CMK (cell line): ENCODE results near the gene ZSCAN4.

Source experiments
- DNase-seq: peaks from one replicate; pipeline ENCODE4 v3.0.0-alpha.2; 2010; ENCODE audit warnings: low read depth

The ZSCAN4 gene, protein sequence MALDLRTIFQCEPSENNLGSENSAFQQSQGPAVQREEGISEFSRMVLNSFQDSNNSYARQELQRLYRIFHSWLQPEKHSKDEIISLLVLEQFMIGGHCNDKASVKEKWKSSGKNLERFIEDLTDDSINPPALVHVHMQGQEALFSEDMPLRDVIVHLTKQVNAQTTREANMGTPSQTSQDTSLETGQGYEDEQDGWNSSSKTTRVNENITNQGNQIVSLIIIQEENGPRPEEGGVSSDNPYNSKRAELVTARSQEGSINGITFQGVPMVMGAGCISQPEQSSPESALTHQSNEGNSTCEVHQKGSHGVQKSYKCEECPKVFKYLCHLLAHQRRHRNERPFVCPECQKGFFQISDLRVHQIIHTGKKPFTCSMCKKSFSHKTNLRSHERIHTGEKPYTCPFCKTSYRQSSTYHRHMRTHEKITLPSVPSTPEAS

DNA sequence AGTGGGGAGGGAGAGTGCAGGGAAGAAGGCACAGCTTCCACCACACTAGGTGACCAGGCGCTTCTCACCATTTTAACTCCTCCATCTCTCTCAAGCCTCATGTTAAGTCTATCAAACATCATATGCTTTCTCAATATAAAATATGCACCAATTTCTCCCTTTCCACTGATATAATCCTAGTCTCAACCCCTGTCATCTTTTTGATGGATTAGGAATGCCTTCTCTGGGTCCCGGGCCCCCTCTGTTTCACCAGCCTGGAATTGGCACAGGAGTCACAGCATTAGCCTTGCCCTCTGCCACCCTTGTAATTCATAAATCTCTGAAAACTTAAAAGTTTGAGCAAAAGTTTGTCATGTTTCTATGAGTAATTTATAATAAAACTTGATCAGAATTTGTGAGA is at the start of gene ZSCAN4:
TSS of gene ZSCAN4 (plus strand) at position 301 of the 400 bp plus-strand sequence. CDS start 7,211 bp downstream, outside the sequence.
- DNase-seq: no peak

DNA sequence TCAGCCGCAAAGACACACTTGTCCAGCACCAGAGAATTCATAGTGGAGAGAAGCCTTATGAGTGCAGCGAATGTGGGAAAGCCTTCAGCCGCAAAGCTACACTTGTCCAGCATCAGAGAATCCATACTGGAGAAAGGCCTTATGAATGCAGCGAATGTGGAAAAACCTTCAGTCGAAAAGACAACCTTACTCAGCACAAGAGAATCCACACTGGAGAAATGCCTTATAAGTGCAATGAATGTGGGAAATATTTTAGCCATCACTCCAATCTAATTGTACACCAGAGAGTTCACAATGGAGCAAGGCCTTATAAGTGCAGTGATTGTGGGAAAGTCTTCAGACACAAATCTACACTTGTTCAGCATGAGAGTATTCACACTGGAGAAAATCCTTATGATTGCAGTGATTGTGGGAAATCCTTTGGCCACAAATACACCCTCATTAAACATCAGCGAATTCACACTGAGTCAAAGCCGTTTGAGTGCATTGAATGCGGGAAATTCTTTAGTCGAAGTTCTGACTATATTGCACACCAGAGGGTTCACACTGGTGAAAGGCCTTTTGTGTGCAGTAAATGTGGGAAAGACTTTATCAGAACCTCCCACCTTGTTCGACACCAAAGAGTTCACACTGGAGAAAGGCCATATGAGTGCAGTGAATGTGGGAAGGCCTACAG is 47.9 kb upstream of the ZSCAN4 start:
- no peak for DNase-seq

DNA sequence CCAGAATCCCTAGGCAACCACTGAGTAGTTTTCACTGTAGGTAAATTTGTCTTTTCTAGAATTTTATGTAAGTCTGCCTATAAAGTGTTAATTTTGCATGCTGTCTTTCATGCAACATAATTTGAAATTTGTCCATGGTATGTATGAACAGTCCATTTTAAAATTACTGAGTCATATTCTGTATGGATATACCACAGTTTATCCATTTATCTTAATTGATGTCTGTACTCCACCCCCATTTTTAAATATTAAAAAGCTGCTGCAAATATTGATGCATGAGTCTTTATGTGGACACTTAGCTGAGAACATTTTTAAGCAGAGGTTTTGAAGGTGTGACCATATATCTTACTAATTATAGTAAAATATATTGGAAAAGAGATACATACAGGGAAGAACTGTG is 45.6 kb upstream of the ZSCAN4 start:
- no peak for DNase-seq

DNA sequence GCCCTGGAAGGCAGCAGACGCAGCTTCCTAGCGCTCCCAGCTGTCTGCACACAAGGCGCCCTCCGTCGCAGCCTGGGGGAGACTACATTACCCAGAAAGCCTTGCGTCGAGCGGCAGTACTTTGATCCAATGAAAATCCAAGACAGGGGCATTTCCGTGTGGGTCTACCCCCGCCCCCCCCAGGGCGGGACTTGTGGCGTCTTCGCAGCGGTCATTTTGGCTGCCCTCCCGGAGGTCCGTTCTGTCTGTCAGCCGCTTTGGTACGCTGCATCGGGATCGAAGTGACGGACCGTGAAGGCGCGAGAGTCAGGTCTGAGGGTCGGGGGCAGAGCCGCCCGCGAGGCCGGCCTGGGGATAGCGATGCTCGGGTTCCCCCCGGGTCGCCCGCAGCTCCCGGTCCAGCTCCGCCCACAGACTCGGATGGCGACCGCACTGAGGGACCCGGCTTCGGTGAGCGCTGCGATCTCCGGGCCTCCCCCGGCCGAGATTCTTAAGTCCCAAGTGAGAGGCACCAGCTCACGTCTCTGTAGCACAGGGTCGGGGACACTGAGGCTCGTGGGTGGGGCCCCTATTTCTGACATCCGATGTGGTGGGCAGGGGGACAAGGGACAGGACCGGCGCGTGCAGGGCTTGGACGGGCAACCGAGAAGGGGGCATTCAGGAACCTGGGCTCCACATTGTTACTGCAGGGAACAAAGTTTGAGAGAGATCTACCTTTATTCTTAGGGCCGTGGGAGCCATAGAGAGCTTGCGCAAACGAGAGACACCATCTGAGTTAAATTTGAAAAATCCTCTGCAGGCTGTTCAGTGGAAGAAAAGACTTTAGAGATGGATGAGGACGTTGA is 35.5 kb upstream of the ZSCAN4 start, which contains the start of gene ZNF211:
TSS of gene ZNF211 (plus strand) at position 182 of the 845 bp plus-strand sequence. CDS start at position 361, 179 bp downstream.
- peak; percentile 84 for DNase-seq

DNA sequence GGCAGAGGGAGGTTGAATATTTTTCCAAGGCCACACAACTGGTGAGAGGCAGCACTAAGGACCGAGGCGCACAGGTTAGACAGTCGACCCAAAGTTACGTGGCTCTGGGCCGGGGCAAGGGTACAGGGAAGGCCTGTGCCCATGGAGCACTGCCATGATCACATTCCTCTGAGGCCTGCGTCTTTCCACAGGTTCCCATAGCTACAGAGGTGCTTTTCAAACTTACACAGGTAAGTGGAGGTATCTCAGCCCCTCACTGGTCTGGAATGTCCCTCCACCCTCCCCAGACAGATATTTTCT is 35.0 kb upstream of the ZSCAN4 start:
- no peak for DNase-seq

DNA sequence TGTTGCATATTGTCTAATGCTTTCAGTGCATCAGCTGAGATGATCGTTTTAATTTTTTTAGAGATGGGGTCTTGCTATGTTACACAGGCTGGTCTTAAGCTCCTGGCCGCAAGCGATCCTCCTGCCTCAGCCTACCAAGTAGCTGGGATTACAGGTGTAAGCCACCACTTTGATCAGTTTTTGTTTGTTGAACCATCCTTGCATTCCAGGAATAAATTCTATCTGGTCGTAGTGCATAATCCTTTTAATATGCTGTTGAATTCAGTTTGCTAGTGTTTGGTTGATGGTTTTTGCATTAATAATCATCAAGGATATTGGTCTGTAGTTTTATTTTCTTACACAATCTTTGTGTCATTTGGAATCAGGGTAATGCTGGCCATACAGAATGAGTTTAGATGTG is 31.4 kb upstream of the ZSCAN4 start:
- DNase-seq: no peak

DNA sequence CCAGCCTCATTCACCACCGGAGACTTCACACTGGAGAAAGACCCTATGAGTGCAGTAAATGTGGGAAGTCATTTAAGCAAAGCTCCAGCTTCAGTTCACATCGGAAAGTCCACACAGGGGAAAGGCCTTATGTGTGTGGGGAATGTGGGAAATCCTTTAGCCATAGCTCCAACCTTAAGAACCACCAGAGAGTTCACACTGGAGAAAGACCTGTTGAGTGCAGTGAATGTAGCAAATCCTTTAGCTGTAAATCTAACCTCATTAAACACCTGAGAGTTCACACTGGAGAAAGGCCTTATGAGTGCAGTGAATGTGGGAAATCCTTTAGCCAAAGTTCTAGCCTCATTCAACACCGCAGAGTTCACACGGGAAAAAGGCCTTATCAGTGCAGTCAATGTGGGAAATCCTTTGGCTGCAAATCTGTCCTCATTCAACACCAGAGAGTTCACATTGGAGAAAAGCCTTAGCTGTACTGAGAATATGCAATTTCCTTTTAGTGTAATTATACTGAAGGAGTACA is 27.0 kb upstream of the ZSCAN4 start:
- no peak for DNase-seq

DNA sequence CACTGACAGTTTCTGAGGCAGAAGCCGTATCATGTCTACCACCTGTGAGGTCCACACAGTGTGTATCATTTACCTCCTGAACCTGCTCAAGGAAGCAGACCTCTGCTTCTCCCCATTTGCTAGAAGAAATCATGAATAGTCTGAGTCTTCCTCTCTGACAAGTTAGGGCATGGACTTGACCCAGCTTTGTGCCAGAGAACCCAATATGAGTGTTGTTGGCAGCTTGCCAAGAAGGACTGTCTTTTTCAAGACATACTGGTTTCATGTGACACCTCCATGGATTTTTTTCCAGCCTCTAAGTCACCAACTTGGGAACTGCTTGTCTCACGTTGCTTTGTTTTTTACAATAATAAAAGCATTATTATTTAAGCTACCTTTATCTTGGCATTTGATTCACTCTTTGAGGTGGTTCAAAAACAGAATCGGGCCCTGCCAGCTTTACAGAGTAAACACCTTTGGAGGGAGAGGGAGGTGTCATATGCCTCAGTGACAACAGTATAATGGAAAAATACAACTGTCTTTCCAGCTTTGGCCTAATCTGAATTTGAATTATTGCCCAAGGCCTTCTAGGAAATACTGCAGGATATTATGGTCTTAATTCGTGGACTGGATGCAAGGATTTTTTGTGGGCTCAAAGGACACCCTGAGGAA is 26.2 kb upstream of the ZSCAN4 start:
- DNase-seq: no peak

DNA sequence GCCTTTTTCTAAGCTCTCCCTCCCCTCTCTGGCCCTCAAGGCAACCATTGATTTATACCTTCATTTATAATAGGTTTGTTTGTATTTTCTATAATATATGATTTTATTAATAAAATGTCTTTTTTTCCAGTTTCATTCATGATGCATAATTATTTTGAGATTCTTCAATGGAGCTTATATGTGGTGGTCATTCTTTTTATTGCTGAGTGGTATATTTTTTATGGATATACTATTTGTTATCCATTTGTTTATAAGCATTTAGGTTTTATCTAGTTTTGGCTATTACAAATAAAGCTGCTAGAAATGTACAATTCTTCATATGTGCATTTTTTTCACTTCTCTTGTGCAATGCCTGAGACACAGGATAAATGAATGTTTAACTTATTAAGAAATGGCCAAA is 25.0 kb upstream of the ZSCAN4 start:
- DNase-seq: no peak

DNA sequence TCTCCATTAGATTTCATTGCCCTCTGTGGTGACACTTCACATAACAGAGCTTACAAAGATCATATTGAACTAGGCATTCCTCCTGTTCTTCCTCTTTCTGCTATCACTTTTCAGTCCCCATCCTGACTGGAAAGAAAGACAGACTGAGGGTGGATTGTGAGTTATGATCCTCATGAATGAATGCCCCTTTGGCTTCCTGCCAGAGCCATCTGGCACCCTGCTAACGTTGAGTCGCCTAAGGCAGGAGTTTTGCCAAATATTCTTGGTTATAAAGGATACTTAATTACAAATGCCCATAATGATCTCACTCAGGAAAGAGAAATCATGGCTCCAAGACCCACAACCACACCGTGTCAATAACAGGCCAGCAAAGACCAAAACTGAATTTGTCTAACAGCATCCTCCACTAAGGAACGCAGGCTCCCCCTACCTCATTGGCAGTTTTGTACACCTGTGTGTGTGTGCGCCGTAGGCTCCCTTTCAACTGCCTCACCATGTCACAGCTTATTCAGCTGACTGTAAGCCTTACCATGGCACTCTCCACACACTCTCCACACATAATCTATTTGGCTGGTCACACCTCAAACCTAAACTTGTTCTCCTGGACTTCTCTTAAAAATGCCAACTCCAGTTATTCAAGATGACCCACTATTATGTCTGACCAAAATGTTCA is 20.3 kb upstream of the ZSCAN4 start:
- DNase-seq: no peak

DNA sequence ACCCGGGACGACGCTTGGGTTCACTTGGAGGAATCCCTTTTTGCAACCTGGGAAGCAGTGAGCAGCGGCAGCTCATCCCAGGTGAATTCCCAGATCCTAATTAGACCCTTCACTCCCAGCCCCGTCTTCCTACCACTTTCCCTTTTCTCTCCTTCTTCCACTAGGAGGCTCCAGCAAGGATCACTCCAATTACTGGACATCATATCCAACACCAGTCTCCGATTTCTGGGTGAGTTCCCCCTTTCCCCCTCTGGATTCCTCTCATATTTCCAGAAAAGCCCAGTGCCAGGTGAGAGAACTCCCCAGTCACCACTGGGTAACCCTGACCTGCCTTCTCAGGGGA is 17.1 kb upstream of the ZSCAN4 start:
- DNase-seq: no peak

DNA sequence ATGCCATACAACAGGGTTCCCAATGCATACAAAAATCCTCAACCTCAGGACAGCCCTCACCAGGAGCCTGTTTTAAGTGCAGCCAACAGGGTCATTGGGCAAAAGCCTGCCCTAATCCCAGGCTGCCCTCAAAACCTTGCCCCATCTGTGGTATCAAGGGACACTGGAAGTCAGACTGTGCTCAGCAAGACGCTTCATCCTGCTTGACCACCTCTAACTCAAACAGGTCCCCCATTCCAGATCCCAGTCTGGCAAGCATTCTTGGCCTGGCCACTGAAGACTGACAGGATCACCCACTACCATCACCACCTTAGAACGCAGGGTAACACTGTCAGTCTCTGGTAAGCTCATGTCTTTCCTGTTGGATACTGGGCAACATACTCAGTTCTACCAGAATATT is 15.0 kb upstream of the ZSCAN4 start:
- no peak for DNase-seq

DNA sequence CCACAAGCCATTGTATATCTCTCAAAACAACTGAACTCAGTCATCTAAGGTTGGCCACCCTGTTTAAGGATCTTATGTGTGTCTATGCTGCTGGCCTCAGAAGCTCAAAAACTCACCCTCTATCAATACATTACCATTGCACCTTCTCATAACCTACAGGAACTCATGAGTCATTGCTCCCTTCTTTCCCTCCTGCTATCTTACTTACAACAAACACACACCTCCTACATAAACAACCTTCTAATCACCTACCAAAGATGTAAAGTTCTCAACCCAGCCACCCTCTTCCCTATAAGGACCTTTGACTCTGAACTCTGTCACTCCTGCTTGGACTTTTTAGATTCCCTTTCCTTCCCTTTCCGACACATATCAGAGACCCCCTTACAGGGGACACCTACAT is 13.3 kb upstream of the ZSCAN4 start:
- DNase-seq: no peak

DNA sequence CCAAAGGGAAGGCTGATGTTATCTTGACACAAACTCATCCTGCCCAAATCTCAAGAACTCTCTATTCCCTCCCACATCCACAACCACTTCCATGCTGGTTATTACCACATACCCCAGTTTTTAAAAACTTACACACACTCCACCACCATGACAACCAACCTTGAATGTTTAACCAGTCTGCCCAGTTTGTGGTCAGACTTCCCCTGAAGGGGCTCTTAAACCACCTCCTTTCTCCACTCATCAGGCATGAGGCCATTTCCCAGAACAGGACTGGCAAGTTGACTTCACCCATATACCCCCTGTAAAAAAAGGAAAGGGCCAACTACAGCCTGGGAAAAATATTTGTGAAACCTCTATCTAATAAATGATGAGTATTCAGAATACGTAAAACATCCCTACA is 12.4 kb upstream of the ZSCAN4 start:
- no peak for DNase-seq

DNA sequence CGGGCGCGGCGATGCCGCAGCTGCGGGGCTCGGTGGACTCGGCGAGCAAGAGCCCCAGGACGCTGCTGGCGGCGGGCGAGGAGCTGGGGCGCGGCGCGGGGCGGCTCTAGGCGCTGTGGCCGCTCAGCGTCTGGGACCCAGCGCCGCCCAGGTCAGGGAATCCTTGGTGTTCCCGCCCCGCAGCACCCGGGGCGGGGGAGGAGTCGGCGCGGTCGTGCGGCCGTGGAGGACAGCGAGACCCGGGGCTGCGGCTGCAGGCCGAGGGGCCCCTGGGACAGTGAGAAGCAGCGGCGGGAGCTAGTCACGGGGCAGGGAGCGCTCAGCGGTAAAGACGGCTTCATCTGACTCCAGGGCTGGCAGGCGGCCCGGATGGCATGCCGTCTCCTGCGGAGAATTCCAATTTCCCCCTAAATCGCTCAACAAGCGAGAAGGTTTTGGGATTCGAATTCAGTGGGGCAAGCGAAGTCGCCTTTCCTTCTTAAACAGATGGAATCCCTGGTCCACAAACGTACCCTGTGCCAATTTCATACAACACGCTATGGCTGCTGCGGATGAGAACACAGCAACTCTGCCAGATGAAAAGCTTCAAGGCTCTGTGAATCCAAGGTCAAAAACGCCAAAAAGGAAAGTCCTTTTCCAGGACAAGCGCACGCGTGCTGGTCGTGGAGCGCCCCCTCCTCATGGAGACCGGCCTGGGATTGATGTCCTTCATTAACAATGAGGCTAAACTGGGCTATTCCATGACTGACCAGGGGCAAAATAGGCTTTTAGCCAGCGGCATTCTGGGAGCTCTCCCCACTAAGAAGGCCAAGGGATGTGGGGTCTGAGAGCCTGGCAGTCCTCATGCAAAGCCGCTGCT is 4.2 kb upstream of the ZSCAN4 start:
- DNase-seq: no peak

DNA sequence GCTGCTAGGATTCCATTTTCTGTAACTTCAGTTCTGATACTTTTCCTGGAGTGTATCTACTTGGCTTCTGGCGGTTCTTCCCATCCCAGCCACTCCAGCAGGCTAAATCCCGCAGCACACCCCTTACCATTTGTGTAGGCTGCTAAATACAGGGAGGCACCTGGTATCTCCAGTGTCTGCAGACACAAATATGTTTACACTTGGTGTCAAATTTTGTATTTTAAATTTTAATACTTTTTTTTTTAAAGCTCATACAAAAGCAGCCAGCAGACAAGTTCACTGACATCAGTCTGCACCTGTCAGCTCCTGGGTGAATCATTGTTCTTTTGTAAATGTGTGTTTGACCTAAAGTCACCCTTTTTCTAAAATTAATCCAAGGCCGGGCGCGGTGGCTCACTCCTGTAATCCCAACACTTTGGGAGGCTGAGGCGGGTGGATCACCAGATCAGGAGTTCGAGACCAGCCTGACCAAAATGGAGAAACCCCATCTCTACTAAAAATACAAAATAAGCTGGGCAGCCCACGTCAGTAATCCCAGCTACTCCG is 3.4 kb upstream of the ZSCAN4 start:
- no peak for DNase-seq

DNA sequence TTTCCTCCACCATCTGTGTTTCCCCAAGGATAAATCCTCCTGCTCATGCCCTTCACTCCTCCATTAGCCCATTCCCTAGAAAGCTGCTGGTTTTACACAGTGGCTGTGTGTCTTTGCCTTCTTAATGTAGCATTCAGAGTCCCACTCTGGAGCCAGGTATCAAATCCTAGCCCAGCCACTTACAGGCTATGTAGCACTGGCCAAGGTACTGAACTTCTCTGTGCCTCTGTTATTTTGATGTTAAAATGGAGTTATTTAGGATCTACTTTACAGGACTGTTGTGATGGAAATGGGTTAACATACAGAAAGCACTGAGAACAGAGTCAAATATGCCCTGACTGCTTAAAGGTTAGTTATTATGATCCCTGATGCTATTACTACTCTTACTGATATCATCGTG is 1.5 kb upstream of the ZSCAN4 start:
- DNase-seq: no peak

DNA sequence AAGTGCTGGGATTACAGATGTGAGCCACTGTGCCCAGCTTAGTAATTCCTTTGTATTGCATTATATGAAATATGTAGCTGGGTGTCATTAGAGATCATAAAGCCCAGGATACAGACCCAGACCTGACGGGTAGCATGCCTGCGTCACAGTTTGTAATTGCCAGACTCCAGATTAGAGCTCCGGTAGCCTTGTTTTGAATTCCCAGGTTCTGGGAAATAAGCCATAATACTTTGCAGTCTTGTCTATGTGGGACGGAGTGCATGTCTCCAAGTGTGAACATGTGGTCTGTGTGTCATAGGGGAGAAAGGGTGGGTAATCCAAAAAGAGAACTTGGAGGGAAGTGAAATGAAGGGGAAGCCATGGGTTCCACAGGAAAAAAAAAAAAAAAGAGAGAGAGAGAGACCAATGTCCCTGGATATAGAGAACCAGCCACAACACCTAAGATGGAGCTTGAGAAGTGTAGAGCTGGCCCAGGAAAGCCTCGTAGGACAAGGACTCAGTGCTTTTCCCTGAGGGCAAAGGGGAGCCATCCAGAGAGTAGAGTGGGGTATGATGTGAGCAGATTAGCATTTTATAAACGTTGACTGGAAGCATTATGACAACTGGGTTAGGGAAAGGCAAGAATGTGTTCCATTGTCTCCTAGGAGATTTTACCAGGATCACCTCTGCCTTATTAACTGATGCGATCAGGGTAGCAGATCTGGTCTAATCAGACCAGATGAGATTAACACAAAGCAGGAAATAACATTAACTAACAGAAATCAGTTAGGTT is 2.6 kb downstream of the ZSCAN4 start:
- no peak for DNase-seq

DNA sequence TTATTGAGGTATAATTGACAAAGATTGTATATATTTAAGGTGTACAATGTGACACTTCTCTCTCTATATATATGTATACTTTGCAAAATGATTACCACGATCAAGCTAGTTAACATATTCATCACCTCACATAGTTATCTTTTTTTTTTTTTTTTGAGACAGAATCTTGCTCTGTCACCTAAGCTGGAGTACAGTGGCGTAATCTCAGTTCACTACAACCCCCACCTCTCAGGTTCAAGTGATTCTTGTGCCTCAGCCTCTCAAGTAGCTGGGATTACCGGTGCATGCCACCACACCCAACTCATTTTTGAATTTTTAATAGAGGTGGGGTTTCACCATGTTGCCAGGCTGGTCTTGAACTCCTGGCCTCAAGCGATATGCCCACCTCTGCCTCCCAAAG is 3.7 kb downstream of the ZSCAN4 start:
- no peak for DNase-seq

DNA sequence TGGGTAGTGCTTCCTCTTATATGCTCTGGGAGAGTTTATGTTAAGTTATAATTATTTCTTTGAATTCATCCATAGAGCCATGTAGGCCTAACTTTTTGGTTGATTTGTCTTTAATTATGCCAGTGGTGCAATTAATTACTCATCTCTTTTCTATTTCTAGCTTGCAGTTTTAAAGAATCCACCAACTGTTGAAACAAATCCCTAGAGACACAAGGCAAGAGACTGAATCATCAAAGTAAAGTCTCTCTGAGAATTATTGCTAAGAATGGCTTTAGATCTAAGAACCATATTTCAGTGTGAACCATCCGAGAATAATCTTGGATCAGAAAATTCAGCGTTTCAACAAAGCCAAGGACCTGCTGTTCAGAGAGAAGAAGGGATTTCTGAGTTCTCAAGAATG is 7.1 kb downstream of the ZSCAN4 start:
- DNase-seq: no peak
